Measurements from ENCODE around the gene NOS1AP. TPM values are rescaled to one million over a fixed set of nuclear protein-coding genes. Genes with fewer than 3 reads are reported as not detected.

The NOS1AP gene
- total RNA-seq, 4 donors from 2014 or later, result 1.1 to 3.5 (median 2.6) TPM

GRCh38 chr1:162023547-162024501, 45.7 kb upstream of the NOS1AP start, which contains the start of gene OLFML2B:
OLFML2B (minus strand) TSS chr1:162023869; CDS start chr1:162023430, 439 bp downstream.
- intact Hi-C loops (cut with DNase I; ENCODE audit: low total_unique reads), result no loop called here
- peak within 1 kb of the TSS; percentile 39 for H3K4me3 ChIP-seq (ENCODE audit: low read depth, poor library complexity, severe bottlenecking)
- 1% methylated on average over 58 to 73 of the region's 85 CpGs for WGBS, 2 donors
- no peak for TF ChIP-seq POLR2A (IDR thresholded peaks at IDR 0.05)
- no peak for TF ChIP-seq CTCF (IDR thresholded peaks at IDR 0.05)
- peak; percentile 47 to 94 for DNase-seq (ENCODE audit: low spot score in 2 of 2)

- no peak overlapping the region for H3K4me3 ChIP-seq (ENCODE audit: low read depth, poor library complexity, severe bottlenecking)
- TF ChIP-seq POLR2A (IDR thresholded peaks at IDR 0.05), result no peak
- no peak for TF ChIP-seq CTCF (IDR thresholded peaks at IDR 0.05)
- 94 to 95% methylated on average over 2 of the region's 2 CpGs for WGBS, 2 donors
- intact Hi-C loops (cut with DNase I; ENCODE audit: low total_unique reads), result no loop called here
- DNase-seq (ENCODE audit: low spot score in 2 of 2), result no peak
Measured at GRCh38 chr1:162025541-162025940, 44.0 kb upstream of the NOS1AP start.

- WGBS, 2 donors, result 75 to 81% methylated on average over 2 of the region's 2 CpGs
- intact Hi-C loops (cut with DNase I; ENCODE audit: low total_unique reads), result no loop called here
Measured at GRCh38 chr1:162026881-162027280, 42.6 kb upstream of the NOS1AP start.

GRCh38 chr1:162028726-162029125, 40.8 kb upstream of the NOS1AP start:
- intact Hi-C loops (cut with DNase I; ENCODE audit: low total_unique reads), result no loop called here
- TF ChIP-seq POLR2A (IDR thresholded peaks at IDR 0.05) (no peak), CTCF (IDR thresholded peaks at IDR 0.05) (no peak)
- WGBS, 2 donors, result 56% methylated on average over 6 of the region's 6 CpGs
- no peak for DNase-seq (ENCODE audit: low spot score in 2 of 2)
- no peak overlapping the region for H3K4me3 ChIP-seq (ENCODE audit: low read depth, poor library complexity, severe bottlenecking)

More at GRCh38 chr1:162026881-162027280, 42.6 kb upstream of the NOS1AP start:
- DNase-seq (ENCODE audit: low spot score in 2 of 2), result no peak
- no peak overlapping the region for H3K4me3 ChIP-seq (ENCODE audit: low read depth, poor library complexity, severe bottlenecking)
- no peak for TF ChIP-seq CTCF (IDR thresholded peaks at IDR 0.05)
- no peak for TF ChIP-seq POLR2A (IDR thresholded peaks at IDR 0.05)

GRCh38 chr1:162029157-162029556, 40.3 kb upstream of the NOS1AP start:
- no peak for TF ChIP-seq POLR2A (IDR thresholded peaks at IDR 0.05)
- TF ChIP-seq CTCF (IDR thresholded peaks at IDR 0.05), result no peak
- H3K4me3 ChIP-seq (ENCODE audit: low read depth, poor library complexity, severe bottlenecking), result no peak overlapping the region
- intact Hi-C loops (cut with DNase I; ENCODE audit: low total_unique reads), result no loop called here
- no peak for DNase-seq (ENCODE audit: low spot score in 2 of 2)
- 22 to 23% methylated on average over 4 of the region's 4 CpGs for WGBS, 2 donors

All from lower leg skin (tissue), 4 donors.